Osteoblast (primary cell): ENCODE results near the gene SRSF8. TPM values are rescaled to one million over a fixed set of nuclear protein-coding genes. Genes with fewer than 3 reads are reported as not detected.

Experiments
- DNase-seq: peaks from one replicate; pipeline ENCODE4 v3.0.0; 2011; ENCODE audit warnings: low spot score, mixed read lengths; ENCODE audit not compliant: insufficient read length; ENCODE audit errors: missing footprints
- H2AFZ ChIP-seq: 2 replicates; pipeline ENCODE4 v1.6.0; 2011; ENCODE audit warnings: mild to moderate bottlenecking, low read length
- H3K27ac ChIP-seq: 2 replicates; pipeline ENCODE4 v1.5.1; 2011; ENCODE audit warnings: mild to moderate bottlenecking, low read depth, low read length, moderate library complexity
- H3K27me3 ChIP-seq: 2 replicates; pipeline ENCODE4 v1.6.0; 2012; ENCODE audit warnings: mild to moderate bottlenecking, control low read depth, inconsistent platforms, low read length, moderate library complexity; ENCODE audit not compliant: insufficient read depth
- H3K36me3 ChIP-seq: 2 replicates; pipeline ENCODE4 v1.5.1; 2011; ENCODE audit warnings: mild to moderate bottlenecking, low read length, control low read depth, moderate library complexity; ENCODE audit not compliant: insufficient read depth
- H3K4me1 ChIP-seq: 2 replicates; pipeline ENCODE4 v1.5.1; 2011; ENCODE audit warnings: mild to moderate bottlenecking, low read length, control low read depth, moderate library complexity; ENCODE audit not compliant: insufficient read depth
- H3K4me2 ChIP-seq: 2 replicates; pipeline ENCODE4 v1.6.0; 2011; ENCODE audit warnings: mild to moderate bottlenecking, low read length; ENCODE audit not compliant: insufficient read depth
- H3K4me3 ChIP-seq: fragments of 200-600 bp; sonication (generic); 3 replicates; pipeline ENCODE4 v1.5.1; 2012; ENCODE audit warnings: mild to moderate bottlenecking, low read length, inconsistent platforms; ENCODE audit not compliant: insufficient read depth
- H3K79me2 ChIP-seq: 2 replicates; pipeline ENCODE4 v1.6.0; 2012; ENCODE audit warnings: mild to moderate bottlenecking, low read length, control low read depth, inconsistent platforms; ENCODE audit not compliant: insufficient read depth
- H3K9me3 ChIP-seq: 2 replicates; pipeline ENCODE4 v1.5.1; 2011; ENCODE audit warnings: low read depth, low read length, control low read depth
- H4K20me1 ChIP-seq: 2 replicates; pipeline ENCODE4 v1.6.0; 2012; ENCODE audit warnings: mild to moderate bottlenecking, low read length, control low read depth; ENCODE audit not compliant: insufficient read depth
- total RNA-seq: library from RNA; depleted of rRNA; stranded (reverse); fragments of >200 nt; gene quantifications from 2 replicates; pipeline ENCODE4 v1.2.3, GENCODE V29; 2012
- TF ChIP-seq, protein P1 (sequence below): IDR thresholded peaks from 2 replicates; pipeline ENCODE4 v1.5.1; 2011; ENCODE audit warnings: mild to moderate bottlenecking, low read depth, low read length, moderate library complexity; ENCODE audit errors: extremely low read depth

SRSF8 gene
- total RNA-seq, 1 donor = 20.6 TPM

GRCh38 chr11:95067841-95068219 is 1.1 kb downstream of the SRSF8 start:
- H3K27me3 ChIP-seq = no peaks in the 10 kb centered on the region
- no peaks in the 10 kb centered on the region for H3K36me3 ChIP-seq
- H3K79me2 ChIP-seq = peaks cover 25% of the 10 kb centered on the region
- H3K4me1 ChIP-seq = peaks cover 14% of the 10 kb centered on the region
- H3K4me2 ChIP-seq = peak overlapping the region; percentile 85
- no peaks in the 10 kb centered on the region for H3K9me3 ChIP-seq
- peak overlapping the region; percentile 88 for H3K4me3 ChIP-seq
- TF ChIP-seq, protein P1, sequence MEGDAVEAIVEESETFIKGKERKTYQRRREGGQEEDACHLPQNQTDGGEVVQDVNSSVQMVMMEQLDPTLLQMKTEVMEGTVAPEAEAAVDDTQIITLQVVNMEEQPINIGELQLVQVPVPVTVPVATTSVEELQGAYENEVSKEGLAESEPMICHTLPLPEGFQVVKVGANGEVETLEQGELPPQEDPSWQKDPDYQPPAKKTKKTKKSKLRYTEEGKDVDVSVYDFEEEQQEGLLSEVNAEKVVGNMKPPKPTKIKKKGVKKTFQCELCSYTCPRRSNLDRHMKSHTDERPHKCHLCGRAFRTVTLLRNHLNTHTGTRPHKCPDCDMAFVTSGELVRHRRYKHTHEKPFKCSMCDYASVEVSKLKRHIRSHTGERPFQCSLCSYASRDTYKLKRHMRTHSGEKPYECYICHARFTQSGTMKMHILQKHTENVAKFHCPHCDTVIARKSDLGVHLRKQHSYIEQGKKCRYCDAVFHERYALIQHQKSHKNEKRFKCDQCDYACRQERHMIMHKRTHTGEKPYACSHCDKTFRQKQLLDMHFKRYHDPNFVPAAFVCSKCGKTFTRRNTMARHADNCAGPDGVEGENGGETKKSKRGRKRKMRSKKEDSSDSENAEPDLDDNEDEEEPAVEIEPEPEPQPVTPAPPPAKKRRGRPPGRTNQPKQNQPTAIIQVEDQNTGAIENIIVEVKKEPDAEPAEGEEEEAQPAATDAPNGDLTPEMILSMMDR = no peak
- H2AFZ ChIP-seq = peak overlapping the region; percentile 94
- H4K20me1 ChIP-seq = no peaks in the 10 kb centered on the region
- peak overlapping the region; percentile 76 for H3K27ac ChIP-seq
- DNase-seq = no peak

DNA sequence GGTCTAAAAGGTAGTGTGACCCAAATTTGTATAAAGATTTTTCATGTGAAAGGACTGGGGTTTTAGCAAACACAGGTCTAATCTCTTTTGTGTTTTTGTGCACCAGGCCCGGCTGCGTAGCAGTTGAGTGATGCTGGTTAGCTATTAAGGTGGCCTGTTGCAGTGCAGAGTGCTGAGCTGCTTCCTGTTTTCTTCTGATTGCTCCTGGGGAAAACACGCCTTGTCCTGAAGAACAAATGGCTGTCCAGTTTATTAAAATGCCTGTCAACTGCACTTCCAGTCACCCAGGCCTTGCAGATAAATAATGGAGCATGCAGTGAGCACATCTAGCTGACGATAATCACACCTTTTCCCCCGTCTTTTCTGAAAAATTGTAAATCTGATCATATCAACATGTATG is 1.8 kb downstream of the SRSF8 start:
- DNase-seq = peak; percentile 84
- H3K27ac ChIP-seq = peak overlapping the region; percentile 76

DNA sequence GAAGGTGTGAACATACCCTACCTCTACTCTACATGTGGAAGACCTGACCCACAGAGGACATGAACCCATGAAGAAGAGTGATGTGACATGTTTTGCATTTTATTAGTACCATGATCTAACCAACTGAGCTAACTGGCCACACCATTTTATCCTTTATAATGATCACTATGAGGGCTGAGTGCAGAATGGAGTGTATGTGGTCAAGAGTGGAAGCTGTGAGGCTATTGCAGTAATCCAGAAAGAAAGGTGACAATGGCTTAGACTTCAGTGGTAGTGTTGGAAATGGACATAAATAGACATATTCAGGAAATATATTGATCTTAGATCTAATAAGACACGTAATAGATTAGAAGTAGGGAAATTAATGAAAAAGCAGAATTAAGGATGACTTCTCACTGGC is 3.8 kb downstream of the SRSF8 start:
- no peaks in the 10 kb centered on the region for H4K20me1 ChIP-seq
- no peak overlapping the region for H3K27ac ChIP-seq
- no peak overlapping the region for H3K4me2 ChIP-seq
- H3K79me2 ChIP-seq = peaks cover 25% of the 10 kb centered on the region
- no peaks in the 10 kb centered on the region for H3K9me3 ChIP-seq
- TF ChIP-seq, protein P1 = no peak
- H3K36me3 ChIP-seq = no peaks in the 10 kb centered on the region
- peaks cover 17% of the 10 kb centered on the region for H3K4me1 ChIP-seq
- H3K27me3 ChIP-seq = no peaks in the 10 kb centered on the region
- no peak overlapping the region for H2AFZ ChIP-seq
- no peak for DNase-seq
- H3K4me3 ChIP-seq = no peak overlapping the region

More for the DNA sequence above, 1.8 kb downstream of the SRSF8 start:
- Histone ChIP-seq H3K9me3 (no peaks in the 10 kb centered on the region), H3K4me2 (peak overlapping the region; percentile 85), H3K79me2 (peaks cover 25% of the 10 kb centered on the region), H3K27me3 (no peaks in the 10 kb centered on the region), H4K20me1 (no peaks in the 10 kb centered on the region), H3K4me1 (peaks cover 14% of the 10 kb centered on the region), H3K4me3 (peak overlapping the region; percentile 88), H2AFZ (no peak overlapping the region), H3K36me3 (no peaks in the 10 kb centered on the region)
- TF ChIP-seq, protein P1 = no peak

- H3K4me2 ChIP-seq = no peak overlapping the region
- TF ChIP-seq, protein P1 = no peak
- no peak overlapping the region for H2AFZ ChIP-seq
- no peaks in the 10 kb centered on the region for H3K27me3 ChIP-seq
- H3K36me3 ChIP-seq = no peaks in the 10 kb centered on the region
- no peaks in the 10 kb centered on the region for H4K20me1 ChIP-seq
- no peaks in the 10 kb centered on the region for H3K9me3 ChIP-seq
- H3K4me3 ChIP-seq = no peak overlapping the region
- no peak for DNase-seq
- H3K4me1 ChIP-seq = peaks cover 26% of the 10 kb centered on the region
- H3K79me2 ChIP-seq = peaks cover 20% of the 10 kb centered on the region
- H3K27ac ChIP-seq = no peak overlapping the region
These were observed 6.2 kb downstream of the SRSF8 start for GRCh38 chr11:95072948-95073347.
